Smooth muscle cell of the brain vasculature (primary cell): ENCODE data around the gene MAGOHB.
"Not testable (repeated sequence)": the region's sequence is repeated elsewhere in the genome, so short reads cannot be mapped to it uniquely, and the experiment has no call there.

Experiments
- DNase-seq: peaks from one replicate; pipeline ENCODE4 v3.0.0-alpha.2; 2012; ENCODE audit warnings: low read depth, low spot score

MAGOHB gene

DNA sequence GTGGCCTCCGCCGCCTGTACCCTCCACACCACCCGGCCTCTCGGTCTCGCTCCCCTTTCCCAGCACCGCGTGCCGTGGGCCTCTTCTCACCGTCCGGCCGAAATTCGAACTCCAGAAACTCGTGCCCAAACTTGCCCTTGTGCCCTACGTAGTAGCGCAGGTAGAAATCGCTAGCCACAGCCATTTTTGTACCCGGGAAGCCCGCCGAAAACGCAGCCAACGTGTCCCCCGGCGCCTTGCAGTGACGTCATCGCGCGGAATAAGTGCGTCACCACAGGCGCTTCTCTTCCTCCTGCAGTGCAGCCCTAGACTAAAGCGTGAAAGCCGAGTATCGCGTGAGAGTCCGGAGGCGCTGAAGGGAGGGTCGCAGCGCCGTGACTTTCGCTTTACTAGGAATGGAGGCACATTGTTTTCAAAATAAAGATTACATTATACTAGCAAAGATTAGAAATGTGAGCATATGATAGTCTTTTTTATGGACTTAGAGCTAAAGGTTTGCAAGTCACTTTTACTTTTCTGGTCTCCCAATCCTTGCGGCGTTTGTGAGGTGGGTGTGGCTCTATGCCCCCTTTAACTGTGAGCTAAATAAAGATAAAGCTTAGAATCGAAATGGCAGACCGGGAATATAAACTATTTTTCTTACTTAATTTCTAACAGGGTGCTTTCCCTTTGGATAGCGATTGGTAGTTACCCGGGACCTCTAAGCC is at the start of gene MAGOHB:
TSS of gene MAGOHB (minus strand) at position 261 of the 707 bp plus-strand sequence. CDS start at position 184, 77 bp downstream.
- DNase-seq: peak; percentile 94

DNA sequence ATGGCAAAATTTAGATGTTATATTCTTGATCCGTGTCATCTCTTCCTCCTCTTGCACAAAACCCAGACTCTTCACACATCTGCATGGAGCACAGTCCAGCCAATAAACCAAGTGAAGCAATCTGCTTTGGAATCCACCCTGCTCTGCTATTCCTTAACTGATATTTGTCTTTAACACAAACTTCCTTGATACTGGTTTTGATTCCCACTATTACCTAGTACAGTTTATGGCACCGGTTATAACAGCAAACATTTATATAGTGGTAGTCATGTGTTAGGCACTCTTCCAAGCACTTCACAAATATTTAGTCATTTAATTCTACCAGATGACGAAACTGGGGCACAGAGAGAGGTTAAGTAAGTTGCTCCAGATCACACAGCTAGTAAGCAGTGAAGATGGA is 47.9 kb upstream of the MAGOHB start:
- no peak for DNase-seq

- DNase-seq: no peak
Observed at GRCh38 chr12:10654003-10654402, 40.6 kb upstream of the MAGOHB start.

DNA sequence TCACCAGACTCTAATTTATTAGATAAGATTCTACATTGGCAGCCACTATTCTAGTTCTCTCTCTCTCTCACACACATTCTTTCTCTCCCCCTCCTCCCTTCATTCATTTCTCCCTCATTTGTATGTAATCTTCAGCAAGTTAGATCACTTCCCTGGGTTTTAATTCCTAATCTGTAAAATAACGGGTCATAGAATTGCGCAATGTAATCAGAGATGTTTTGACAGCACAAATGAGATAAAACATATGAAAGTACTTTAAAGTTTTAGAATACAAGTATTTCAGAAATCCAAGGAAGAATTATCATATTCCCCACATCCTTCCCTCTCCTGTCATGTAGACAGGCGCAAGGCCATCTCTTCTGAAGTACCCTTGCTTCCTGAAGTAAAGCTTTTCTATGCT is 38.8 kb upstream of the MAGOHB start:
- no peak for DNase-seq

GRCh38 chr12:10646576-10646975 is 33.2 kb upstream of the MAGOHB start:
- not testable (repeated sequence) for DNase-seq

DNA sequence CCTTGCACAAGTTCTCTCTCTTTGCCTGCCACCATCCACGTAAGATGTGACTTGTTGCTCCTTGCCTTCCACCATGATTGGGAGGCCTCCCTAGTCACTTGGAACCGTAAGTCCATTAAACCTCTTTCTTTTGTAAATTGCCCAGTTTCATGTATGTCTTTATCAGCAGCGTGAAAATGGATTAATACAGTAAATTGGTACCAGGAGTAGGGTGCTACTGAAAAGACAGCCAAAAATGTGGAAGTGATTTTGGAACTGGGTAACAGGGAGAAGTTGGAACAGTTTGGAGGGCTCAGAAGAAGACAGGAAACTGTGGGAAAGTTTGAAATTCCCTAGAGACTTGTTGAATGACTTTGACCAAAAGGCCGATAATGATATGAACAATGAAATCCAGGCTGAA is 32.5 kb upstream of the MAGOHB start:
- DNase-seq: no peak

- DNase-seq: peak; percentile 7
Observed at GRCh38 chr12:10641735-10642500, 28.5 kb upstream of the MAGOHB start.

GRCh38 chr12:10638728-10639127 is 25.3 kb upstream of the MAGOHB start:
- no peak for DNase-seq

DNA sequence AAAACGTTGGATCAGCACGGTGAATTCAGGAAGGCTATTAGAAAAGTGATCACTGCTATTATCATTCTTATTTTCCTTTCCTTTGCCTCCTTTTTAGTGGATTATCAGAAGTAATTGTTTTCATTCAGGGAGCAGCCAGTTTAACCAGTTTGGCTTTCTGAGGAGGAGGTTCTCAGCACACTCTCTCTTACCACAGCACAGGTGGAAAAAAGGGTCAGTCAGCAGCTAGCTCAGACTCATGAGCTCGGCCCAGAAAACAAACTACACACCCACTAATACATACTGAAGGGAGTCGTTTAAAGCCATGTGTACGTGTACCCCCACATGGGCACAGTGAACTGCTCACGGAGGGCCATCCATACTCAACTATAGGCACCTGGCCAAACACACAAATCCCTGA is 23.2 kb upstream of the MAGOHB start:
- no peak for DNase-seq

GRCh38 chr12:10636124-10636523 is 22.7 kb upstream of the MAGOHB start:
- no peak for DNase-seq

- no peak for DNase-seq
Observed at GRCh38 chr12:10635306-10635705, 21.9 kb upstream of the MAGOHB start.

DNA sequence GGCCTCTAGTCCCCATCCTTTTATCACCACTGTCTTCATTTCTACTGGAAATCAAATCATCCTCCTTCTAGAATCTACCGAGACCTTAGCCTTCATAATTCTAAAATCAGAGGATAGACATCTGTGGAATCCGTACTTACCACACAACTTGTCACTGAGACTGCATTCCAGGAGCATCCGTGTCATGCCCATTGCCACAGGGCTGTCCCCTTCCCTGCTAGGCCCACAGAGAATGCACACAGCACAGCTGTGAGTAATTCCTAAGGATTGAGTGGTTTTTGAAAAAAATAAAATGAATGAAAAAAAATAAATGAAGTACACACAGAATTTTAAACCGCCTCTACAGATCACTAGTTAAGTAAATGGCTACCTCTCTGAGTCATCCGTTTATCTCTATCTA is 21.0 kb upstream of the MAGOHB start:
- DNase-seq: no peak

DNA sequence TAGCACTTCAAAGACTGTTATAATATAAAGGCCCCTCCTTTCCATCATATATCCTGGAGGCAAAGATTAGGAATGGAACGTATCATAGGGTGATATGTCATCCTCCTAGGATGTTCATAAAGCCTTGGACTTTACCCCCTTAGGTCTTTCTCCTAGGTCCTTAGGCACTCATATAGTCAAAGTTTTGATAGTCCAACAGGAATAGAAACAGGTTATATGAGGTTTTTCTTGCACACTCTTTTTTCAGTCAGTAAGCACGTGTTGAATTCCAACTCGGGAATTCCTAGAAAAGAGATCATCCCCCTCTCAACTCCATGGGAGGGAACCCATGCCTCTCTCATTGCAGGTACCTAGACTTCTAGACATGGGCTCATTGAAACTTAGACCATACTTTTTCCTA is 20.1 kb upstream of the MAGOHB start:
- no peak for DNase-seq

DNA sequence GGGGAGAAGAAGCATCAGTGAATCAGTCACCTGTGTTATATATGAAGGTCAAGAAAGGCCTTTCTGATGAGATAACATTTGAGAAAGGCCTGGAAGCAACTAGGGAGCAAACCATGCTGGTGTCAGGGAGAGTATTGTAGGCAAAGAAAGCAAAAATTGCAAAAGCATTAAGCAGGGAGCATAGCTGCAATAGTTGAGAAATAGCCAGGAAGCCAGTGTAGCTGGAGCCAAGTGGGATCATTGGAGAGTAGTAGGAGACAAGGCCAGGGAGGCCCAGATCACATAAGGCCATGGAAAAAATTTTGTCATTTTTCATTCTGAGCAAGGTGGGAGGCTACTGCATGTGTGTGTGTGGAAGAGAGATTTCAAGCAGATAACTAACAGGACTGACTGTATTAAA is 18.8 kb upstream of the MAGOHB start:
- DNase-seq: no peak

DNA sequence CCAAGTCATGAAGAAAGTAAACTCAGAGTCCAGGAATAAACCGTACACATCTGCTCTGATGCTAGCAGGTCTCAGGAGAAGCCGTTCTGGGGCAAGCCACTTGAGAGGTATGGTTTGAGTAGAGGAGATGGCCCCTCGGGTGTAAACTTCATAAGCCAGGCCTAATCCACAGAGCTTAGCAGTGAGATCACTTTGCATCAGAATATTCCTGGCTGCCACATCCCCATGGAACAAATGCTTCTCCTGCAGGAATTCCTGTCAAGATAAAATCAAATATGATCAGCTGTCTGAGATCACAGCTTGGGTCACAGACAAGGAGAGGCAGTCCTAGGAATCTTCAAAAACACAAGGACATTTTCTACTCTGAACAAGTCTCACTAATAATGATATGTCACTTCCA is 11.2 kb upstream of the MAGOHB start:
- DNase-seq: no peak

DNA sequence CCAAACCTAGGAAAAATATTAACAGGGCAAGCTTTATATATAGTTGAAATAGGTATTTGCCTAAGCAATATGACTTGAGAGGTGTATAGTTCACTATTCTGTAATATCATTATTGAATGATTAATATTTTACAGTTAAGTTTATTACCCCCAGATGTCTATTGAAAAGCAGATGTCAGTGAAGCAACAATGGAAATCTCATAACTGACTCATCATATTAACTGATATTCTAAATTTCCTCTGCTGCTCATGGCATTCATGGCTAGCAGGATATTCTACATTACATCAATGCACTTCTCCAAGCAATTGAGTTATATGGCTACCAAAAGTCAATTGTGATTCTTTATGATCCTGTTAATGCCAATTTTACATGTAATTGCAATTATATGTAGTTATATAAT is 9.7 kb upstream of the MAGOHB start:
- DNase-seq: no peak

DNA sequence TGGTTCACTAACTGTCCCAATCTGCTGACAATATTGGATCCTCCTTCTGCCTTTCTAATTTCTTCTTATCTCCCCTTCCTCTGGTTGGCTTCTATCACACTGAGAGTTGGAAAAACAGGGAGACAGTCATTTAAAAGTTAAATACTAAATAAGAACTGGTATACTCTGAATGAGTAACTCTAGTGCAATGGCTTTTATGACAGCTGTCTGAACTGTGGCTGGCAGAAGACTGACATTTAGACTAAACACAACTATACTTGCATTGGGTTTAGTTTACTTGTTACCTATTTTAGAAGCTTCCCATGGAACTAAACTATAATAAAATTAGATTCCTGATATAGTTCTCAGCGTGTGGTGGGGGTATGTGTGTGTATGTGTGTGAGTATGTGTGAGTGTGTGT is 7.9 kb upstream of the MAGOHB start:
- no peak for DNase-seq

DNA sequence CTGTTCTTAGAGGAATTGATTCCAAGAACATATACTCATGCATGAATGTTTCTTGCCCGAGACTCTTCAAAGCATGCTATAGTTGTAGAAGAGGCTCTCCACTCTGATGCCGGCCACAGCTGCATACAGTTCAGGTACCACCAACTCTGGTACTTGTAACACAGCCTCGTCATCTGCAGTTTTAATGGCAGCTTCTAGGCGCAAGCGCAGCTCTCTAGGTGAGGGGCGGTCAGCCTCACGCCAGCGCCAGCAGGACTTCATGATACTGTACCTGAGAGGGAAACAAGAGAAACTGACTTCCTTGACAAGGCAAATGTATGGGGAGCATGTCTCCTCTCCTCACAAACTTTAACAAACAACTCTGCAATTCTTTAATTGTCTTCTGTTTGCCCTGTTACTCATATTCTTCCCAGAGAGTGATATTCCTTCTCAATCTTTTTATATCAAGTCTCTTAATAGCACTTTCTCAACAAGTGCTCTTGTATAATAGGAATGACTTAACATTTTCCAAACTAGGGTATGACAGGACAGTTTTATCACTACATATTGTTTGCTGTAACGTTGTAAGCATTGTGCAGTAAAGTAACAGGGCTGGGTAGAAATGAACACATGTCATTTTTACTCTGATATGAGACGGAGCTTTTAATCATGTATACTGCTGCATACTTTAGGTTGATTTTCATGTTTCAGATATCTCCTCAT is 6.8 kb upstream of the MAGOHB start:
- DNase-seq: no peak

DNA sequence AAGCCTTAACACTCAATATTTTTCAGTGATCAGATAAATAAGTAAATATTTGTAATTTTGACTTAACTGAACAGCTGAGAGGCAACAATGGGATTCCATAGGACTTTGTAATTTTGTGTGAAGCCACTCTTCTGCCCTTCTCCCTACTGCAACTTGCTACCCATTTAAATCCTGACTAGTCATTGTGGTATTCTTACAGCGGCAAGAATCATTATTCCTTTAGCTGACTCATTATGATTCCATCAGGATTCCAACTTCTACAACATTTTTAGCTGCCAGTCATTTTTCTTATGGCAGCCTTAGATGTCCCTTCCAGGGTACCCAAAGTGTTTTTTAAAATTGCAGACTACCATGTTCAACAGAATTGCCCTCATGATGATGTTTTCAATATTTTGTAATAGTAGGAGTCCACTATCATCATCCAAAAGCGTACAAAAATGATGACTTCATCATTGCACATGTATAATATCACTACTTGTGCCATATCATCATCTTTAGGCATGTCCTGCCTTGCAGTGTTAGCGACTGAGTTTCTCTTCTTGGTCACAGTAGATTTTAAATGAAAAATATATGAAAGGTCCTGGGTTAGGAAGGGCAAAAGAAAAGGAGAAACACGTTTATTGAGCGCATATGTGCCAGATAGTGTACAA is 5.1 kb upstream of the MAGOHB start:
- no peak for DNase-seq

GRCh38 chr12:10617863-10618262 is 4.5 kb upstream of the MAGOHB start:
- no peak for DNase-seq

- DNase-seq: no peak
Observed at GRCh38 chr12:10615532-10615931, 2.1 kb upstream of the MAGOHB start.

GRCh38 chr12:10614056-10614370 is 604 bp upstream of the MAGOHB start:
- no peak for DNase-seq
